WTC11 (cell line): Measurements from ENCODE around the gene NCLN. TPM values are rescaled to one million over a fixed set of nuclear protein-coding genes. Genes with fewer than 3 reads are reported as not detected.
A peak's percentile ranks its signal among the peaks of the same experiment; 100 is the strongest.

ENCODE experiments used
- ATAC-seq: fragments of 200-7000 bp; cut with Tn5 transposase; 2 replicates; pipeline ENCODE4 v1.10.0; 2021; ENCODE audit warnings: mild to moderate bottlenecking, moderate library complexity
- CTCF ChIA-PET: fragments of 300-600 bp; sonication (Branson Sonifier 250); formaldehyde crosslinking; loops from one replicate; lab custom pipeline; 2021; ENCODE audit warnings: antibody characterized with exemption; lab: Charles Lee
- POLR2A ChIA-PET: fragments of 350-600 bp; sonication (Branson Sonifier 250); formaldehyde crosslinking; loops from one replicate; lab custom pipeline; 2021; ENCODE audit warnings: antibody characterized with exemption; lab: Charles Lee
- DNase-seq: peaks from one replicate; pipeline ENCODE4 v3.0.0; 2021; ENCODE audit warnings: low spot score
- H3K27ac Mint-ChIP-seq: 2 replicates; pipeline ENCODE4 v1.8.0; 2021; ENCODE audit warnings: mixed read lengths
- H3K27me3 Mint-ChIP-seq: 2 replicates; pipeline ENCODE4 v1.8.0; 2021; ENCODE audit warnings: low read depth, mild to moderate bottlenecking, moderate library complexity, mixed read lengths
- H3K36me3 Mint-ChIP-seq: 2 replicates; pipeline ENCODE4 v1.8.0; 2021; ENCODE audit warnings: mixed read lengths
- H3K4me1 Mint-ChIP-seq: 2 replicates; pipeline ENCODE4 v1.8.0; 2022; ENCODE audit warnings: mixed read lengths
- H3K4me3 Mint-ChIP-seq: 2 replicates; pipeline ENCODE4 v1.8.0; 2021; ENCODE audit warnings: mild to moderate bottlenecking, moderate library complexity, mixed read lengths
- H3K9me3 Mint-ChIP-seq: 2 replicates; pipeline ENCODE4 v1.8.0; 2021; ENCODE audit warnings: mixed read lengths
- CBFB ChIP-seq: sonication (generic); formaldehyde crosslinking; IDR thresholded peaks from 2 replicates; pipeline ENCODE4 v1.8.1; 2022; ENCODE audit warnings: mild to moderate bottlenecking, low read depth, missing genetic modification reagents
- CREM ChIP-seq: sonication (generic); formaldehyde crosslinking; IDR thresholded peaks from 2 replicates; pipeline ENCODE4 v1.8.1; 2022; ENCODE audit warnings: mild to moderate bottlenecking, missing genetic modification reagents, moderate library complexity
- ETV6 ChIP-seq: sonication (generic); formaldehyde crosslinking; IDR thresholded peaks from 2 replicates; pipeline ENCODE4 v1.8.1; 2022; ENCODE audit warnings: mild to moderate bottlenecking, missing genetic modification reagents
- FOXP1 ChIP-seq: sonication (generic); formaldehyde crosslinking; IDR thresholded peaks from 2 replicates; pipeline ENCODE4 v1.8.0; 2022; ENCODE audit warnings: missing genetic modification reagents, mild to moderate bottlenecking, moderate library complexity, borderline replicate concordance
- JUN ChIP-seq: sonication (generic); formaldehyde crosslinking; IDR thresholded peaks from 2 replicates; pipeline ENCODE4 v1.8.0; 2023; ENCODE audit warnings: mild to moderate bottlenecking, missing genetic modification reagents
- NFE2L1 ChIP-seq: sonication (generic); formaldehyde crosslinking; IDR thresholded peaks from 2 replicates; pipeline ENCODE4 v1.8.1; 2023; ENCODE audit warnings: missing genetic modification reagents
- NR2C2 ChIP-seq: sonication (generic); formaldehyde crosslinking; IDR thresholded peaks from 2 replicates; pipeline ENCODE4 v1.8.0; 2022; ENCODE audit warnings: mild to moderate bottlenecking, missing genetic modification reagents
- NR3C1 ChIP-seq: sonication (generic); formaldehyde crosslinking; conservative IDR thresholded peaks from 2 replicates; pipeline ENCODE4 v1.8.1; 2023; ENCODE audit warnings: low read depth, mild to moderate bottlenecking, missing genetic modification reagents
- PRRX2 ChIP-seq: fragments of 250-450 bp; sonication (Bioruptor Pico); IDR thresholded peaks from 2 replicates; pipeline ENCODE4 v1.8.0; 2021; ENCODE audit warnings: mild to moderate bottlenecking
- RORB ChIP-seq: fragments of 250-450 bp; sonication (Bioruptor Pico); IDR thresholded peaks from 2 replicates; pipeline ENCODE4 v1.9.0; 2021; ENCODE audit warnings: mild to moderate bottlenecking
- SMAD4 ChIP-seq: sonication (generic); formaldehyde crosslinking; IDR thresholded peaks from 2 replicates; pipeline ENCODE4 v1.8.0; 2022; ENCODE audit warnings: mild to moderate bottlenecking, missing genetic modification reagents
- ZNF121 ChIP-seq: sonication (generic); formaldehyde crosslinking; IDR thresholded peaks from 2 replicates; pipeline ENCODE4 v1.8.0; 2023; ENCODE audit warnings: missing genetic modification reagents
- ZNF219 ChIP-seq: sonication (generic); formaldehyde crosslinking; IDR thresholded peaks from 2 replicates; pipeline ENCODE4 v1.8.0; 2023; ENCODE audit warnings: missing genetic modification reagents, mild to moderate bottlenecking, borderline replicate concordance
- ZNF263 ChIP-seq: sonication (generic); formaldehyde crosslinking; IDR thresholded peaks from 2 replicates; pipeline ENCODE4 v1.8.1; 2022; ENCODE audit warnings: low read depth, mild to moderate bottlenecking, moderate library complexity, missing genetic modification reagents
- ZNF317 ChIP-seq: sonication (generic); formaldehyde crosslinking; IDR thresholded peaks from 2 replicates; pipeline ENCODE4 v1.8.1; 2023; ENCODE audit warnings: low read depth, mild to moderate bottlenecking, moderate library complexity, missing genetic modification reagents, borderline replicate concordance
- ZNF423 ChIP-seq: fragments of 250-450 bp; sonication (Bioruptor Pico); IDR thresholded peaks from 2 replicates; pipeline ENCODE4 v2.1.2; 2022; ENCODE audit warnings: mild to moderate bottlenecking, moderate library complexity
- total RNA-seq: library from RNA; stranded (reverse); gene quantifications from 3 replicates; pipeline ENCODE4 v1.2.3, GENCODE V29; 2021
- TF ChIP-seq, protein P1 (sequence below): fragments of 200-600 bp; IDR thresholded peaks from 2 replicates; pipeline ENCODE4 v1.8.0; 2022; ENCODE audit warnings: antibody characterized with exemption
- TF ChIP-seq, protein P2 (sequence below): fragments of 250-450 bp; sonication (Bioruptor Pico); conservative IDR thresholded peaks from 2 replicates; pipeline ENCODE4 v1.9.0; 2021; ENCODE audit warnings: mild to moderate bottlenecking
- TF ChIP-seq, protein P3 (sequence below): sonication (generic); formaldehyde crosslinking; conservative IDR thresholded peaks from 2 replicates; pipeline ENCODE4 v1.8.1; 2022; ENCODE audit warnings: mild to moderate bottlenecking, missing genetic modification reagents
- TF ChIP-seq, protein P4 (sequence below): fragments of 250-450 bp; sonication (Bioruptor Pico); IDR thresholded peaks from 2 replicates; pipeline ENCODE4 v1.9.0; 2021; ENCODE audit warnings: moderate library complexity, mild to moderate bottlenecking, inconsistent platforms, borderline replicate concordance

NCLN gene
- total RNA-seq, 1 experiment from 2014 or later = 113 TPM

DNA sequence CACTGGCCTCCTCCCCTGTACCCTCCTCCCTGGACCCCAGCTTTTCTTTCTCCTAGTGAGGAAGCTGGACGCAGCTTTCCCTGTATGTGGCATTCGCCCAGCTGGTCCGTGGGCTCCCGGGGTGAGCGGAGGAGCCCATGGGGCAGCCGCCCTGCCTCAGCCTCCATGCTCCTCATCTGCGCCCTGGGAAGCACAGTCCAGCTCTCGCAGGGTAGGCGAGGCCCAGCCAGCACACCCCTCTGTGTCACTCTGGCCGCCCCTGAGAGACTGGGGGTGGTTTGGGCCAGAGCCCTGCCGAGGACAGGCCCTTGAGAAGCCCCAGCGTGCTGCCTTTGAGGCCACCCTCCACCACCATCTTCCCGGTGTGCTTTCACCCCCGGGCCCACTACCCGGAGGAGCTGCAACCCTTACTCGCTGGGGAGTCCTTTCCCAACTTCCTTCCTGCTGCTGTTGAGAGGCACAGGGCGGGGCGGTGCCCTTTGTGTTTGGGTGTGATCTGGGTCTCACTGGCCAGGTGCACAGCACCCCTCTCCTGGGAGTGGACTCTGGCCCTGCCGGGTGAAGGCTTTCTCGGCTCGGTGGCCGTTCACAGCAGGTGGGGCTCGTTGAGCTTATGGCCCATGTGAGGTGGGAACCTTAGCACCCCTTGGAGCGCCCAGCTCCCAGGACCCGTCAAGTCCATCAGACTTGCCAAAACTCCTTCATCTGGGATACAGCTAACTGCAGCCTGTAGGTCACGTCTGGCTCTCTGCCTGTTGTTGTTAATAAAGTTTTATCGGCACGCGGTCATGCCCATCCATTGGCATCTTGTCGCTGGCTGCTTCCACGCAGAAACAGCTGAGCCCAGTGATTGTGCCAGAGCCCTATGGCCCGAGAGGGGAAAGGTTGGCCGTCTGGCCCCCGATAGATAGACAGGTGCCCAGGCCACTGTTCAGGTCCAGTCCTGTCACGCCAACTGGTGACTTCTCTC is 3.2 kb downstream of the NCLN start:
- ChIA-PET POLR2A (no interaction called here), CTCF (interaction anchor here (1.0 to 1.3 kb wide), 3 partner anchors 16 to 63 kb away, joined by 3 to 5 read pairs (median 4); no protein-coding TSS in a partner anchor)
- Mint-ChIP-seq H3K36me3 (0 out of 2 replicates have a peak, but pooled peaks cover 2% of the 10 kb centered on the region), H3K4me3 (peak overlapping the region; percentile 29; the same call in 1 of the 2 replicates), H3K4me1 (peaks cover 20% of the 10 kb centered on the region), H3K27me3 (no peaks in the 10 kb centered on the region), H3K9me3 (no peaks in the 10 kb centered on the region), H3K27ac (0 out of 2 replicates have a peak overlapping the region, but pooled peaks have one; percentile 21)
- no peak for ATAC-seq
- DNase-seq = no peak
- TF ChIP-seq, protein P1, sequence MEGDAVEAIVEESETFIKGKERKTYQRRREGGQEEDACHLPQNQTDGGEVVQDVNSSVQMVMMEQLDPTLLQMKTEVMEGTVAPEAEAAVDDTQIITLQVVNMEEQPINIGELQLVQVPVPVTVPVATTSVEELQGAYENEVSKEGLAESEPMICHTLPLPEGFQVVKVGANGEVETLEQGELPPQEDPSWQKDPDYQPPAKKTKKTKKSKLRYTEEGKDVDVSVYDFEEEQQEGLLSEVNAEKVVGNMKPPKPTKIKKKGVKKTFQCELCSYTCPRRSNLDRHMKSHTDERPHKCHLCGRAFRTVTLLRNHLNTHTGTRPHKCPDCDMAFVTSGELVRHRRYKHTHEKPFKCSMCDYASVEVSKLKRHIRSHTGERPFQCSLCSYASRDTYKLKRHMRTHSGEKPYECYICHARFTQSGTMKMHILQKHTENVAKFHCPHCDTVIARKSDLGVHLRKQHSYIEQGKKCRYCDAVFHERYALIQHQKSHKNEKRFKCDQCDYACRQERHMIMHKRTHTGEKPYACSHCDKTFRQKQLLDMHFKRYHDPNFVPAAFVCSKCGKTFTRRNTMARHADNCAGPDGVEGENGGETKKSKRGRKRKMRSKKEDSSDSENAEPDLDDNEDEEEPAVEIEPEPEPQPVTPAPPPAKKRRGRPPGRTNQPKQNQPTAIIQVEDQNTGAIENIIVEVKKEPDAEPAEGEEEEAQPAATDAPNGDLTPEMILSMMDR = no peak
- TF ChIP-seq CBFB (CRISPR knock-in tag) (no peak), SMAD4 (CRISPR knock-in tag) (no peak), ZNF423 (CRISPR knock-in tag) (no peak), CREM (CRISPR knock-in tag) (no peak), FOXP1 (CRISPR knock-in tag) (no peak), ZNF121 (CRISPR knock-in tag) (no peak)
- TF ChIP-seq, protein P2, sequence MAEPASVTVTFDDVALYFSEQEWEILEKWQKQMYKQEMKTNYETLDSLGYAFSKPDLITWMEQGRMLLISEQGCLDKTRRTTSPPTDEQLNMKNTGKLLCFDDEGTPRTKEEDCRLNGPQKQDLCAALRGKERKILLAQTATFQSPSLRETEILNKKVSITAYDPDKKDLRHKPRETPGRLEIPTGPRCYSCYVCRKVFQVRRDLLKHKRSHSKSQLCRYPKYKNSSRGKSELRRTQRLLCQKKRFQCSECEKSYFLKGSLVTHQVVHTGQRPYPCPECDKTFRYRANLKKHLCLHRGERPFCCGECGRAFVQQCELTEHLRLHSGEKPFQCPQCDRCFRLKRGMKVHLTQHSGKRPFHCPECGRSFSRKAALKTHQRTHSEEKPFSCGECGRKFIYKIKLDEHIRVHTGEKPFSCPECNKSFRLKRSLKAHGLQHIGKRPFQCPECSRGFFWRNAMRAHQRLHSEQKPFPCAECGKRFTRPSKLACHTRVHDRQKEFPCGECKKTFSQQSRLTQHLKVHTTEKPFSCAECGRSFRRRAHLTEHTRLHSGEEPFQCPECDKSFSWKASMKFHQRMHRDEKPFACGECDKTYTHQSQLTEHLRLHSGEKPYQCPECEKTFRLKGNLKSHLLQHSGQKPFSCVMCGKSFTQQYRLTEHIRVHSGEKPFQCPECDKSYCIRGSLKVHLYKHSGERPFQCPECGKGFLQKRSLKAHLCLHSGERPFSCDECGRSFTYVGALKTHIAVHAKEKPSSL (CRISPR knock-in tag) = no peak

DNA sequence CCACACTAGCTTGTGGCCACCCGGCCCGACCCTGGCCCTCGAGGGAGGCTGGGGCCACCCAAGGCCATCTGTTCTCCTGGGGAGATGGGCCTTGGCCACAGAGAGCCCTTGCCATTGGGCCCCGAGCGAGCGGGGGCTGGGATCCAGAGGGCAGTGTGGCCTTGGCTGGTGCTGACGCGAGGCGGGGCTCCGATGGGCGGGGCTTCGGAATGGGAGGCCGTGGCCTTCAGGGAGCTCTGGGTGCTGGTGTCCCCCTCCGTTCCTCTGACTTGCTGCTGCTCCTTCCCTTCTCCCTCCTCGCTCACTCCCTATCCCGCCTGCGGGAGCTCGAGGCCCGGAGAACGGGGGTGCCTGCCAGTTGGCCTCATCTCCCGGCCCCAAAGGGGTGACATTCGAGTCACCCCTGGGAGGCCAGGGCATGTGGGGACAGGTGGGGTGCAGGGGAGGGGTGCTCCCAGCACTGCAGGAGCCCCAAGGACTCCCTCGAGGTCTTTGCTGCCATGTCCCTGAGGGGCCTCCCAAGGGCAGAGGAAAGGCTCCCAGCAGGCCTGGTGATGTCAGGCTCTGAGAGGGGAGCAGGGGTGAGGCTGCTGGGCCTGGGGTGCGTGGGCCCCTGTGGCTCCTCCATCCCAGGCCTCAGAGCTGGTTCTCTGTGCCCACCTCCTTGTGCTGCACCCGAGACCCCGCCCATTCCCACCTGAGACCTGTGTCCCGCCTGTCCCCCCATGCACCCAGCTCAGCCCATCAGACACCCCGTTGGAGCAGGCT is 4.2 kb downstream of the NCLN start:
- CTCF ChIA-PET = interaction anchor here (0.5 to 1.3 kb wide), 7 partner anchors 8 to 239 kb away, joined by 3 to 5 read pairs (median 4); no protein-coding TSS in a partner anchor
- TF ChIP-seq ZNF317 (CRISPR knock-in tag) (no peak), ZNF263 (CRISPR knock-in tag) (no peak), NR3C1 (CRISPR knock-in tag) (no peak), PRRX2 (CRISPR knock-in tag) (no peak)
- DNase-seq (peak; percentile 56), ATAC-seq (no peak; the same call in 1 of the 2 replicates)
- POLR2A ChIA-PET = interaction anchor here (0.6 kb wide), 1 partner anchor 178 kb away, joined by 3 read pairs; no protein-coding TSS in a partner anchor
- Mint-ChIP-seq H3K4me3 (no peak overlapping the region), H3K36me3 (peaks cover 10% of the 10 kb centered on the region), H3K9me3 (no peaks in the 10 kb centered on the region), H3K27me3 (no peaks in the 10 kb centered on the region), H3K4me1 (peaks cover 20% of the 10 kb centered on the region), H3K27ac (no peak overlapping the region)

DNA sequence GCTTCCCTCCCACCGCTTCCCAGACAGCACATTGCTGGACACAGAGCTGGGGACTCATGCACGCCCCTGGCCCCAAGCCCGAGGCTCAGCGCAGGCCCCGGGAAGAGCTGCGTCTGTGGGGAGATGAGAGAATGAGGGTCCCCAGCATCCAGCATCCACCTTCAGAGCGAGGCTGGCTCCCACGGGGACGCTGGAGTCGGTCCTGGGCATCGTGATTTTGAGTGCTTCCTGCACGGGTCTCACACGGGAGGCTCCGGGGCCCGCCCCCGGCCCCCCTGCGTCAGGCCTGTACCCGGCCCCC is 4.7 kb downstream of the NCLN start:
- CTCF ChIA-PET = interaction anchor here (0.5 to 1.3 kb wide), 5 partner anchors 8 to 240 kb away, joined by 3 to 5 read pairs (median 4); no protein-coding TSS in a partner anchor
- no peak for DNase-seq
- TF ChIP-seq, protein P2 (CRISPR knock-in tag) = no peak
- TF ChIP-seq NFE2L1 (CRISPR knock-in tag) (no peak), ZNF219 (no peak), ETV6 (no peak), RORB (no peak), NR3C1 (CRISPR knock-in tag) (no peak), NR2C2 (no peak), CBFB (CRISPR knock-in tag) (no peak), JUN (no peak)
- TF ChIP-seq, protein P3, sequence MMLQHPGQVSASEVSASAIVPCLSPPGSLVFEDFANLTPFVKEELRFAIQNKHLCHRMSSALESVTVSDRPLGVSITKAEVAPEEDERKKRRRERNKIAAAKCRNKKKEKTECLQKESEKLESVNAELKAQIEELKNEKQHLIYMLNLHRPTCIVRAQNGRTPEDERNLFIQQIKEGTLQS (CRISPR knock-in tag) = no peak
- TF ChIP-seq, protein P4, sequence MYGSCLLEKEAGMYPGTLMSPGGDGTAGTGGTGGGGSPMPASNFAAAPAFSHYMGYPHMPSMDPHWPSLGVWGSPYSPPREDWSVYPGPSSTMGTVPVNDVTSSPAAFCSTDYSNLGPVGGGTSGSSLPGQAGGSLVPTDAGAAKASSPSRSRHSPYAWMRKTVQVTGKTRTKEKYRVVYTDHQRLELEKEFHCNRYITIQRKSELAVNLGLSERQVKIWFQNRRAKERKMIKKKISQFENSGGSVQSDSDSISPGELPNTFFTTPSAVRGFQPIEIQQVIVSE (CRISPR knock-in tag) = no peak

More for the DNA sequence above, 4.7 kb downstream of the NCLN start:
- Mint-ChIP-seq H3K36me3 (peaks cover 10% of the 10 kb centered on the region), H3K4me1 (peaks cover 20% of the 10 kb centered on the region), H3K27ac (no peak overlapping the region), H3K27me3 (no peaks in the 10 kb centered on the region), H3K9me3 (no peaks in the 10 kb centered on the region), H3K4me3 (no peak overlapping the region)
- POLR2A ChIA-PET = interaction anchor here (0.6 kb wide), 1 partner anchor 179 kb away, joined by 3 read pairs; no protein-coding TSS in a partner anchor
- no peak for ATAC-seq
